IMR-90 (cell line): ENCODE measurements around the gene EXPH5. TPM values are rescaled to one million over a fixed set of nuclear protein-coding genes. Genes with fewer than 3 reads are reported as not detected.

Source experiments
- ATAC-seq: fragments of 200-7000 bp; cut with Tn5 transposase; 2 replicates; pipeline ENCODE4 v1.9.1; 2020; ENCODE audit warnings: low read depth, mild to moderate bottlenecking, moderate library complexity
- BruUV-seq: library from RNA; stranded (reverse); fragments of 400-500 nt; replicated peaks from 2 replicates; lab custom pipeline; 2021; lab: Mats Ljungman, UMichigan
- CTCF ChIA-PET: fragments of 300-600 bp; formaldehyde crosslinking; extraction: SDS; loops from one replicate; lab custom pipeline; 2021; ENCODE audit warnings: antibody characterized with exemption; lab: Yijun Ruan, JAX
- POLR2A ChIA-PET: fragments of 300-600 bp; sonication (Branson Sonifier 250); formaldehyde crosslinking; loops from one replicate; lab custom pipeline; 2022; ENCODE audit warnings: antibody characterized with exemption; ENCODE audit not compliant: unreplicated experiment; lab: Charles Lee
- DNase-seq: peaks from one replicate; pipeline ENCODE4 v3.0.0; 2013
- H2AFZ ChIP-seq: replicated peaks from 2 replicates; pipeline ENCODE3; 2013; ENCODE audit warnings: low read length, mild to moderate bottlenecking; ENCODE audit not compliant: poor library complexity
- H2AK5ac ChIP-seq: 2 replicates; pipeline ENCODE4 v1.6.1; 2013; ENCODE audit warnings: low read depth, low read length, inconsistent platforms
- H2AK9ac ChIP-seq: replicated peaks from 2 replicates; pipeline ENCODE3; 2013; ENCODE audit warnings: mild to moderate bottlenecking, low read depth, low read length, moderate library complexity; ENCODE audit not compliant: poor library complexity
- H2BK120ac ChIP-seq: 2 replicates; pipeline ENCODE4 v1.6.1; 2013; ENCODE audit warnings: low read depth, low read length, inconsistent platforms
- H2BK15ac ChIP-seq: 3 replicates; pipeline ENCODE4 v1.6.1; 2013; ENCODE audit warnings: low read depth, low read length, inconsistent platforms
- H2BK20ac ChIP-seq: 2 replicates; pipeline ENCODE4 v1.6.1; 2013; ENCODE audit warnings: low read depth, mild to moderate bottlenecking, inconsistent platforms, low read length, moderate library complexity
- H2BK5ac ChIP-seq: 2 replicates; pipeline ENCODE4 v1.6.1; 2013; ENCODE audit warnings: mild to moderate bottlenecking, low read depth, low read length, inconsistent platforms; ENCODE audit not compliant: poor library complexity, severe bottlenecking
- H3K14ac ChIP-seq: replicated peaks from 2 replicates; pipeline ENCODE4 v1.6.1; 2013; ENCODE audit warnings: low read depth, low read length, inconsistent platforms
- H3K18ac ChIP-seq: 2 replicates; pipeline ENCODE4 v1.6.1; 2013; ENCODE audit warnings: low read depth, low read length, control low read depth
- H3K23ac ChIP-seq: 2 replicates; pipeline ENCODE4 v1.6.1; 2013; ENCODE audit warnings: low read depth, low read length, inconsistent platforms
- H3K27ac ChIP-seq: 2 replicates; pipeline ENCODE4 v1.5.1; 2013; ENCODE audit warnings: mild to moderate bottlenecking, control low read depth, low read length; ENCODE audit not compliant: insufficient read depth
- H3K27me3 ChIP-seq: 2 replicates; pipeline ENCODE4 v1.6.1; 2013; ENCODE audit warnings: low read length; ENCODE audit not compliant: control insufficient read depth, insufficient read depth
- H3K36me3 ChIP-seq: 2 replicates; pipeline ENCODE4 v1.6.1; 2013; ENCODE audit warnings: low read length, mixed read lengths; ENCODE audit not compliant: control insufficient read depth, insufficient read depth
- H3K4ac ChIP-seq: 2 replicates; pipeline ENCODE4 v1.6.1; 2013; ENCODE audit warnings: low read depth, low read length, inconsistent platforms
- H3K4me1 ChIP-seq: 2 replicates; pipeline ENCODE4 v1.6.1; 2013; ENCODE audit warnings: low read length, mixed read lengths; ENCODE audit not compliant: control insufficient read depth, insufficient read depth
- H3K4me2 ChIP-seq: 2 replicates; pipeline ENCODE4 v1.6.1; 2013; ENCODE audit warnings: low read depth, mild to moderate bottlenecking, control low read depth, low read length, moderate library complexity
- H3K4me3 ChIP-seq: 2 replicates; pipeline ENCODE4 v1.5.1; 2013; ENCODE audit warnings: low read depth, mild to moderate bottlenecking, control low read depth, low read length, moderate library complexity; ENCODE audit not compliant: insufficient read depth
- H3K56ac ChIP-seq: 2 replicates; pipeline ENCODE4 v1.6.1; 2013; ENCODE audit warnings: low read length, inconsistent platforms; ENCODE audit not compliant: insufficient read depth; ENCODE audit errors: extremely low read depth
- H3K79me1 ChIP-seq, 2 experiments: 2 replicates each; pipeline ENCODE4 v1.6.1; 2013; ENCODE audit warnings: low read length in 2 of 2, inconsistent platforms in 1 of 2, low read depth in 1 of 2
- H3K9ac ChIP-seq: 2 replicates; pipeline ENCODE4 v1.6.1; 2013; ENCODE audit warnings: low read depth, low read length, control low read depth
- H3K9me1 ChIP-seq: 2 replicates; pipeline ENCODE4 v1.6.1; 2013; ENCODE audit warnings: low read length, inconsistent platforms; ENCODE audit not compliant: insufficient read depth
- H3K9me3 ChIP-seq: 2 replicates; pipeline ENCODE4 v1.6.1; 2013; ENCODE audit warnings: low read length; ENCODE audit not compliant: control insufficient read depth, insufficient read depth
- H4K20me1 ChIP-seq: 2 replicates; pipeline ENCODE4 v1.6.1; 2013; ENCODE audit warnings: low read length, inconsistent platforms; ENCODE audit not compliant: insufficient read depth
- H4K5ac ChIP-seq: 2 replicates; pipeline ENCODE4 v1.6.1; 2013; ENCODE audit warnings: mild to moderate bottlenecking, low read depth, low read length, control low read depth
- H4K8ac ChIP-seq, 2 experiments: 2 replicates each; pipeline ENCODE4 v1.6.1; 2013; ENCODE audit warnings: low read depth in 2 of 2, low read length in 2 of 2, control low read depth in 1 of 2, inconsistent platforms in 1 of 2
- H4K91ac ChIP-seq: 2 replicates; pipeline ENCODE4 v1.6.1; 2013; ENCODE audit warnings: low read depth, low read length, inconsistent platforms; ENCODE audit not compliant: insufficient read depth
- CEBPB ChIP-seq: IDR thresholded peaks from 2 replicates; pipeline ENCODE4 v1.6.1; 2012; ENCODE audit warnings: low read depth, low read length, improper control_type of control experiment
- WGBS, 2 experiments: methylation state at CpG; one replicate each; pipeline versions ENCODE4 v1.1.5 to v1.1.7; 2013; ENCODE audit warnings: missing lambda C conversion rate in 2 of 2; ENCODE audit not compliant: insufficient read length in 1 of 2; ENCODE audit errors: extremely low coverage in 2 of 2; 5-methylcytosine and 5-hydroxymethylcytosine counted together
- dilution Hi-C: fragments of 300-500 bp; cut with HindIII; formaldehyde crosslinking; loops from one replicate; pipeline ENCODE4 v1.14.3; 2018; ENCODE audit warnings: low sequenced_read_pairs; ENCODE audit not compliant: unreplicated experiment
- in situ Hi-C: fragments of 300-500 bp; cut with MboI; formaldehyde crosslinking; loops from 3 replicates; pipeline ENCODE4 v1.14.3; 2019; ENCODE audit warnings: low sequenced_read_pairs, inconsistent platforms, mixed read lengths
- intact Hi-C: fragments of 100-400 bp; cut with micrococcal nuclease; formaldehyde crosslinking; loops from 2 replicates; pipeline ENCODE4 v1.10.0; 2022
- polyA plus RNA-seq, 3 experiments: library from polyadenylated mRNA; depleted of rRNA; stranded (reverse); fragments of >200 nt; gene quantifications; 2 replicates each; pipeline ENCODE4 v1.2.3, GENCODE V29; 2012; ENCODE audit warnings: low replicate concordance in 1 of 3
- total RNA-seq: library from RNA; depleted of rRNA; stranded (reverse); fragments of >200 nt; gene quantifications from 2 replicates; pipeline ENCODE4 v1.2.3, GENCODE V29; 2012

EXPH5 gene
- total and polyA plus RNA-seq, 2 of the 4 experiments (the other 2 are of a cell fraction): 0.05 to 0.72 TPM

- no peak overlapping the region for H2BK15ac ChIP-seq
- no peaks in the 10 kb centered on the region for H3K36me3 ChIP-seq
- H3K4me1 ChIP-seq: no peaks in the 10 kb centered on the region
- no peak for DNase-seq
- no peak overlapping the region for H3K4me3 ChIP-seq
- H2BK20ac ChIP-seq: no peak overlapping the region
- H3K79me1 ChIP-seq: no peaks in the 10 kb centered on the region
- H2AK9ac ChIP-seq: no peak overlapping the region
- in situ Hi-C loops (no loop called here), intact Hi-C loops (no loop called here), dilution Hi-C loops (no loop called here)
- WGBS, 2 experiments: no CpG with 5 or more reads among the region's 2 CpGs
- no peak overlapping the region for H4K91ac ChIP-seq
- H2BK120ac ChIP-seq: no peak overlapping the region
- H3K9me3 ChIP-seq: no peaks in the 10 kb centered on the region
- no peak overlapping the region for H3K23ac ChIP-seq
- no peak overlapping the region for H3K18ac ChIP-seq
- no peak overlapping the region for H2BK5ac ChIP-seq
- no peak overlapping the region for H4K8ac ChIP-seq
- no peak for TF ChIP-seq CEBPB
- no peak overlapping the region for H3K4me2 ChIP-seq
- no peaks in the 10 kb centered on the region for H3K9me1 ChIP-seq
- H3K14ac ChIP-seq: no peak overlapping the region
- ChIA-PET POLR2A (no interaction called here), CTCF (interaction anchor here (0.6 to 1.6 kb wide), 4 partner anchors 15 to 91 kb away, joined by 3 to 5 read pairs (median 3); no protein-coding TSS in a partner anchor)
- no peak overlapping the region for H3K9ac ChIP-seq
- H3K27ac ChIP-seq: no peak overlapping the region
- H4K20me1 ChIP-seq: no peaks in the 10 kb centered on the region
- H4K5ac ChIP-seq: no peak overlapping the region
- no peak overlapping the region for H3K56ac ChIP-seq
- no TSS peak for BruUV-seq
- no peak overlapping the region for H3K4ac ChIP-seq
- H2AFZ ChIP-seq: no peak overlapping the region
- H2AK5ac ChIP-seq: no peak overlapping the region
- no peak for ATAC-seq
- peaks cover 11% of the 10 kb centered on the region for H3K27me3 ChIP-seq
Observed at GRCh38 chr11:108588287-108588686, 5.3 kb downstream of the EXPH5 start.
